Measurements from ENCODE around the gene YARS1. TPM values are rescaled to one million over a fixed set of nuclear protein-coding genes. Genes with fewer than 3 reads are reported as not detected.

The YARS1 gene
- total and polyA plus RNA-seq, 2 of the 13 experiments (the other 11 are each of a cell fraction or from before 2014, with no cell fraction given): 50.1 to 113 TPM

GRCh38 chr1:32817815-32818786 is 943 bp upstream of the YARS1 start (continued):
- TF ChIP-seq ZFP41 (CRISPR knock-in tag; IDR thresholded peaks at IDR 0.05; ENCODE audit: borderline replicate concordance) (no peak), KMT2A (CRISPR knock-in tag; IDR thresholded peaks at IDR 0.05) (no peak; the same call in 1 of the 2 replicates), ARNT2 (CRISPR knock-in tag; IDR thresholded peaks at IDR 0.05; ENCODE audit: low read depth) (no peak), BRCA1 (CRISPR knock-in tag; IDR thresholded peaks at IDR 0.05) (no peak), KDM5A (IDR thresholded peaks at IDR 0.05; ENCODE audit: borderline replicate concordance, low read length) (no peak), UBTF (CRISPR knock-in tag; IDR thresholded peaks at IDR 0.05) (peak; percentile 40; the same call in 1 of the 2 replicates), CEBPB (IDR thresholded peaks at IDR 0.05; ENCODE audit: borderline replicate concordance, low read depth, low read length) (no peak), MBD4 (IDR thresholded peaks at IDR 0.05; ENCODE audit: borderline replicate concordance, low read length) (no peak), ZNF570 (CRISPR knock-in tag; IDR thresholded peaks at IDR 0.05; ENCODE audit: borderline replicate concordance) (no peak), ZSCAN29 (CRISPR knock-in tag; conservative IDR thresholded peaks at IDR 0.05) (peak; percentile 44; the same call in 1 of the 2 replicates), TCF7 (IDR thresholded peaks at IDR 0.05; ENCODE audit: low read depth) (no peak), ZNF383 (CRISPR knock-in tag; IDR thresholded peaks at IDR 0.05; ENCODE audit: borderline replicate concordance) (peak; percentile 35; the same call in 1 of the 2 replicates), ZMYM4 (CRISPR knock-in tag; IDR thresholded peaks at IDR 0.05) (no peak; the same call in 1 of the 2 replicates), EEA1 (CRISPR knock-in tag; IDR thresholded peaks at IDR 0.05; ENCODE audit: borderline replicate concordance) (no peak), ZNF496 (CRISPR knock-in tag; IDR thresholded peaks at IDR 0.05; ENCODE audit: insufficient replicate concordance) (no peak), U2AF1 (optimal IDR thresholded peaks at IDR 0.05; ENCODE audit: low read depth, low read length) (no peak), ZNF282 (IDR thresholded peaks at IDR 0.05; ENCODE audit: partially characterized antibody) (no peak), NR2F1 (CRISPR knock-in tag; IDR thresholded peaks at IDR 0.05) (no peak), ZNF678 (CRISPR knock-in tag; IDR thresholded peaks at IDR 0.05) (no peak)
- TF ChIP-seq, protein P1, sequence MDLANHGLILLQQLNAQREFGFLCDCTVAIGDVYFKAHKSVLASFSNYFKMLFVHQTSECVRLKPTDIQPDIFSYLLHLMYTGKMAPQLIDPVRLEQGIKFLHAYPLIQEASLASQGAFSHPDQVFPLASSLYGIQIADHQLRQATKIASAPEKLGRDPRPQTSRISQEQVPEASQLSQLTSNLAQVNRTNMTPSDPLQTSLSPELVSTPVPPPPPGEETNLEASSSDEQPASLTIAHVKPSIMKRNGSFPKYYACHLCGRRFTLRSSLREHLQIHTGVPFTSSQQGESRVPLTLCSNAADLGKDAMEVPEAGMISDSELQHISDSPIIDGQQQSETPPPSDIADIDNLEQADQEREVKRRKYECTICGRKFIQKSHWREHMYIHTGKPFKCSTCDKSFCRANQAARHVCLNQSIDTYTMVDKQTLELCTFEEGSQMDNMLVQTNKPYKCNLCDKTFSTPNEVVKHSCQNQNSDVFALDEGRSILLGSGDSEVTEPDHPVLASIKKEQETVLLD (CRISPR knock-in tag; IDR thresholded peaks at IDR 0.05; ENCODE audit: low read depth): 0 out of 2 replicates have a peak, but pooled peaks have one; percentile 69
- TF ChIP-seq, protein P2, sequence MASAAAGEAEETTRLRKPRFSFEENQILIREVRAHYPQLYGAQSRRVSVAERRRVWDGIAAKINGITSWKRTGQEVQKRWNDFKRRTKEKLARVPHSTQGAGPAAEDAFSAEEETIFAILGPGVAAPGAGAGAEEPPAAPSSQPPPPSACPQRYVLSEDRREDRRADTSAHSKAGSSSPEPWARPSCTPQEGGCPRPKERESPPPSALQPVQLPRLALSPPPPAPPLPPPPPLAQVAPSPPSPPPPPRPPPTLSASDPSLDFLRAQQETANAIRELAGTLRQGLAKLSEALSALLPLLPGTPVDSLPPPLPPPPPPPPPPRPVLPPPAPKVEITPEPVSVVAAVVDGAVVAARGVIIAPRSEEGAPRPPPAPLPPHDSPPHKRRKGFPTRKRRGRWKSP (CRISPR knock-in tag; IDR thresholded peaks at IDR 0.05): no peak
- TF ChIP-seq, protein P3, sequence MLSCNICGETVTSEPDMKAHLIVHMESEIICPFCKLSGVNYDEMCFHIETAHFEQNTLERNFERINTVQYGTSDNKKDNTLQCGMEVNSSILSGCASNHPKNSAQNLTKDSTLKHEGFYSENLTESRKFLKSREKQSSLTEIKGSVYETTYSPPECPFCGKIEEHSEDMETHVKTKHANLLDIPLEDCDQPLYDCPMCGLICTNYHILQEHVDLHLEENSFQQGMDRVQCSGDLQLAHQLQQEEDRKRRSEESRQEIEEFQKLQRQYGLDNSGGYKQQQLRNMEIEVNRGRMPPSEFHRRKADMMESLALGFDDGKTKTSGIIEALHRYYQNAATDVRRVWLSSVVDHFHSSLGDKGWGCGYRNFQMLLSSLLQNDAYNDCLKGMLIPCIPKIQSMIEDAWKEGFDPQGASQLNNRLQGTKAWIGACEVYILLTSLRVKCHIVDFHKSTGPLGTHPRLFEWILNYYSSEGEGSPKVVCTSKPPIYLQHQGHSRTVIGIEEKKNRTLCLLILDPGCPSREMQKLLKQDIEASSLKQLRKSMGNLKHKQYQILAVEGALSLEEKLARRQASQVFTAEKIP (CRISPR knock-in tag; IDR thresholded peaks at IDR 0.05; ENCODE audit: borderline replicate concordance): no peak

Measured in HepG2 (cell line).